OCI-LY7 (cell line): ENCODE results near the gene TAOK2.

Source experiments
- CTCF ChIP-seq: fragments of 200-600 bp; sonication (generic); conservative IDR thresholded peaks from 2 replicates; pipeline ENCODE4 v1.5.1; 2014; ENCODE audit warnings: mild to moderate bottlenecking, antibody characterized with exemption, low read length, moderate library complexity, mixed read lengths
- EZH2phosphoT487 ChIP-seq: fragments of 200-600 bp; sonication (generic); IDR thresholded peaks from 2 replicates; pipeline ENCODE4 v1.6.1; 2018; ENCODE audit warnings: low read depth, borderline replicate concordance, mild to moderate bottlenecking, mixed run types, antibody characterized with exemption, low read length, moderate library complexity, mixed read lengths

DNA sequence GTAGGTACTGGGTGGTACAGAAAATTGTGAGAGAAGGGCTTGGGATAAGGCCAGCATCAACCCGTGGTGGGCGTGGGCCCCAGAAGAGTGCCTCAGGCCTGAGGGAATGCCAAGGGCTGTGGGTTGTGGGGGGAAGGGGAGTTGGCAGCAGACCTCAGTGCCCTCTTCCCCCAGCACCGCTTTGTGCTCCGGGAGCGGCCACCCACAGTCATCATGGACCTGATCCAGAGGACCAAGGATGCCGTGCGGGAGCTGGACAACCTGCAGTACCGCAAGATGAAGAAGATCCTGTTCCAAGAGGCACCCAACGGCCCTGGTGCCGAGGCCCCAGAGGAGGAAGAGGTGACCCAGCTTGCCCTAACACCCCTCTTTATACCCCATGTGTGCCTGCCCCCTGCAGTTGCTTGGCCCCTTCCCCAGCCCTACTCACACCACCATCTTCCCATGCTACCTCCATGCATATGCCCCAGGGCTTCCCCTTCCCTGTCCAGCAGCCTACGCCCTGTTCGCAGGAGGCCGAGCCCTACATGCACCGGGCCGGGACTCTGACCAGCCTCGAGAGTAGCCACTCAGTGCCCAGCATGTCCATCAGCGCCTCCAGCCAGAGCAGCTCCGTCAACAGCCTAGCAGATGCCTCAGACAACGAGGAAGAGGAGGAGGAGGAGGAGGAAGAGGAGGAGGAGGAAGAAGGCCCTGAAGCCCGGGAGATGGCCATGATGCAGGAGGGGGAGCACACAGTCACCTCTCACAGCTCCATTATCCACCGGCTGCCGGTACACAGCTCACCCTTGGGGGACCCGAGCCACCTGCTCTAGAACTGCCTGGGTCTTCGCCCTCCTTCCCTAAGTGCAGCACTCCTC is 9.1 kb downstream of the TAOK2 start:
- no peak for TF ChIP-seq CTCF
- no peak for TF ChIP-seq EZH2phosphoT487
